Measurements from ENCODE around the gene CD82.

The CD82 gene

DNA sequence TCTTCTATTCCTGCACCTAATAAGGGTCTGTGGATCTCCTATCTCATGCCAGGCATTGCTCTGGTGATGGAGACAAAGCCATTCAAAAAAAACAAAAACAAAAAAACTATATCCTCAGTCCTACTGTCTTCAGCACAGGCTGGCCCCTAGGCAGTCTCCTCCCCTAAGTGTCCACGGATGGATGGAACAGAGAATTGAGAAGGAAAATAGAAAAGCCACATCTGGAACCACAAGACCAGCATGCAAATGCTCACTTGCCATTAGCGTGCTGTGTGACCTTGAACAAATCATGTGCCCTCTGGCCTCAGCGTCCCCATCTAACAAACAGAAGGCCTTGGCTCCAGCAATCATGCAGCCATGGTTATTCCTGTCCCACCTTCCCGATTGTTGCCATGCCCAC lies 32.7 kb upstream of the CD82 start:
- Histone ChIP-seq H4K20me1 (ENCODE audit: low read depth, low read length) (no peaks in the 10 kb centered on the region), H3K4me2 (ENCODE audit: low read depth, low read length, poor library complexity, severe bottlenecking) (no peak overlapping the region), H2AFZ (ENCODE audit: low read depth, low read length, severe bottlenecking) (no peak overlapping the region), H3K9me3 (ENCODE audit: insufficient read depth, low read length) (no peaks in the 10 kb centered on the region), H3F3A (ENCODE audit: insufficient read depth) (no peaks in the 10 kb centered on the region), H3K27me3 (ENCODE audit: low read length) (no peaks in the 10 kb centered on the region), H3K4me3 (ENCODE audit: insufficient read depth, low read length, poor library complexity, severe bottlenecking) (no peak overlapping the region), H3K27ac (ENCODE audit: low read depth, low read length) (no peak overlapping the region), H3K9me2 (replicated peaks; ENCODE audit: insufficient read depth, low read length) (no peaks in the 10 kb centered on the region), H3K36me3 (ENCODE audit: low read length) (no peaks in the 10 kb centered on the region), H3K79me2 (ENCODE audit: insufficient read depth, low read length) (no peaks in the 10 kb centered on the region), H3K9ac (ENCODE audit: low read length) (no peak overlapping the region)
- TF ChIP-seq, protein P1, sequence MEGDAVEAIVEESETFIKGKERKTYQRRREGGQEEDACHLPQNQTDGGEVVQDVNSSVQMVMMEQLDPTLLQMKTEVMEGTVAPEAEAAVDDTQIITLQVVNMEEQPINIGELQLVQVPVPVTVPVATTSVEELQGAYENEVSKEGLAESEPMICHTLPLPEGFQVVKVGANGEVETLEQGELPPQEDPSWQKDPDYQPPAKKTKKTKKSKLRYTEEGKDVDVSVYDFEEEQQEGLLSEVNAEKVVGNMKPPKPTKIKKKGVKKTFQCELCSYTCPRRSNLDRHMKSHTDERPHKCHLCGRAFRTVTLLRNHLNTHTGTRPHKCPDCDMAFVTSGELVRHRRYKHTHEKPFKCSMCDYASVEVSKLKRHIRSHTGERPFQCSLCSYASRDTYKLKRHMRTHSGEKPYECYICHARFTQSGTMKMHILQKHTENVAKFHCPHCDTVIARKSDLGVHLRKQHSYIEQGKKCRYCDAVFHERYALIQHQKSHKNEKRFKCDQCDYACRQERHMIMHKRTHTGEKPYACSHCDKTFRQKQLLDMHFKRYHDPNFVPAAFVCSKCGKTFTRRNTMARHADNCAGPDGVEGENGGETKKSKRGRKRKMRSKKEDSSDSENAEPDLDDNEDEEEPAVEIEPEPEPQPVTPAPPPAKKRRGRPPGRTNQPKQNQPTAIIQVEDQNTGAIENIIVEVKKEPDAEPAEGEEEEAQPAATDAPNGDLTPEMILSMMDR (IDR thresholded peaks at IDR 0.05; ENCODE audit: insufficient read depth, low read length, poor library complexity, severe bottlenecking), result no peak
- TF ChIP-seq EZH2phosphoT487 (conservative IDR thresholded peaks at IDR 0.05; ENCODE audit: low read length), result no peak

DNA sequence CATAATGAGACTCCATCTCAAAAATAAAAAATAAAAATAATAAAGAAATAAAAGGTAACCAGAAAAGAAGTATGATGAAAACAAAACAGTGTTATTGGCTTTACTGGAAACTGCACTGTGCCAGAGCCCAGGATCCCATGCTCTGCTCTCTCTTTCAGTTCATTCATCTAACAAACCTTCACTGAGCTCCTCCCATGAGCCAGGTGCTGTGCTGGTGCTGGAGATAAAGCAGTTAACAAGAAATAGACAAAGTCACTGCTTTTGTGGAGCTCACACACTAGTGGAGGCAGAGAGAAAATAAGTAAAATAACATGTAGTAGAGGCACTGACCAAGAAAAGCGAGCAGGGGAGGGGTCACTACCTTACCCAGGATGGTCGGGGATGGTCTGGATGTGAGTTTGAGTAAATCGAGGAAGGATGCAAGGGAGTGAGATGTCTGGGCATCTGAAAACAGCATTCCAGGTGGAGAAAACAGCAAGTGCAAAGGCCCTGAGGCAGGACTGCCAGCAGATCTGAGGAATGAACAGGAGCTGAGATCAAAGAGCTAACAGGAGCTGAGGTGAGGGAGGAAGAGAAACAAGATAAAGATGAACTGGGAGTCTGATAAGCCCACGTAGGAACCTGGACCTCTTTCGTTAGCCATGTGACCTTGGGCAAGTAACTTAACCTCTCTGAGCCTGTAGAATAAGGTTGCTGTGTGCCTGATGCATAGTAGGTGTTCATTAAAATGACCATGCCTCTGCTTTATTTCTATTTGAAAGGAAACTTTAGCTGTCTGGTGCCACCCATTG lies 31.3 kb upstream of the CD82 start:
- TF ChIP-seq EZH2phosphoT487 (conservative IDR thresholded peaks at IDR 0.05; ENCODE audit: low read length), result no peak
- TF ChIP-seq, protein P1 (IDR thresholded peaks at IDR 0.05; ENCODE audit: insufficient read depth, low read length, poor library complexity, severe bottlenecking), result no peak
- Histone ChIP-seq H3K27ac (ENCODE audit: low read depth, low read length) (no peak overlapping the region), H3K36me3 (ENCODE audit: low read length) (no peaks in the 10 kb centered on the region), H4K20me1 (ENCODE audit: low read depth, low read length) (no peaks in the 10 kb centered on the region), H3K4me2 (ENCODE audit: low read depth, low read length, poor library complexity, severe bottlenecking) (no peak overlapping the region), H3K9ac (ENCODE audit: low read length) (no peak overlapping the region), H3F3A (ENCODE audit: insufficient read depth) (no peaks in the 10 kb centered on the region), H3K4me3 (ENCODE audit: insufficient read depth, low read length, poor library complexity, severe bottlenecking) (no peak overlapping the region), H3K79me2 (ENCODE audit: insufficient read depth, low read length) (no peaks in the 10 kb centered on the region), H3K9me3 (ENCODE audit: insufficient read depth, low read length) (no peaks in the 10 kb centered on the region), H2AFZ (ENCODE audit: low read depth, low read length, severe bottlenecking) (no peak overlapping the region), H3K27me3 (ENCODE audit: low read length) (no peaks in the 10 kb centered on the region), H3K9me2 (replicated peaks; ENCODE audit: insufficient read depth, low read length) (no peaks in the 10 kb centered on the region)

DNA sequence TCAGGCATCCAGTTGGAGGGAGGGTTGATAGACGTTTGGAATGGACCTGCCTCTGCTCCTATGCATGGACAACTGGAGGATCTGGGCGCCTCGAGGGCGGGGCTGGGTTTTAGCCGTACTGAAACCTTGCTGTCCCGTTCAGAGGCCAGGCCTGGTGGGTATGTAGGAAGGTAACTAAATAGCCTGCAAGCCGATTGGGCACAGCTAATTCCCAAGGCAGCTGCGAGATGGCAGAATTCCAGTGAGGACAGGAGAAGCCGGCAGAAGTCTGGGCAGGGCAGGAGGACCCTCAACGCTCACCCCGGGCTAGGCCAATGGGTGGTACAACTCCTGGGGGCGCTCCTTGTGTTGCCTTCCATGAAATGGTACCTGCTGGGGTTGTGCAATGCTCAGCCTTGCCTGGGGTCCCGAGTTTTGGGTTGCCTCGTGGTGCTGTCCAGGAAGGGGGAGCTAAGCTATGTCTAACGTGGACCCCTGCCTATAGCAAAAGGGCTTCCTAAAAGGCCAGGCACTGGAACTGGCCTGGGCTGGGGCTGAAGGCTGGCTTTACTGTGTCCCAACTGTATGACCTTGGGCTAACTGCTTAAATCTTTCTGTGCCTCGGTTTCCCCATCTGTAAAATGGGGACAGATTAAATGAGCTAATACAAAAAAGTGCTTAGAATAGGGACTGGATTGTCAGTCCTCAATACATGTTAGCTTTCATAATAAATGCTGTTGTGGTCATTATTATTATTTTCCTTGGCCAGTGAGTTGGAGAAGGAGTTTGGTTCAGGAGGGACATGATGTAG lies 30.1 kb upstream of the CD82 start:
- Histone ChIP-seq H3K9me2 (replicated peaks; ENCODE audit: insufficient read depth, low read length) (no peaks in the 10 kb centered on the region), H3K79me2 (ENCODE audit: insufficient read depth, low read length) (no peaks in the 10 kb centered on the region), H3K9ac (ENCODE audit: low read length) (no peak overlapping the region), H3K4me3 (ENCODE audit: insufficient read depth, low read length, poor library complexity, severe bottlenecking) (no peak overlapping the region), H3F3A (ENCODE audit: insufficient read depth) (no peaks in the 10 kb centered on the region), H3K27me3 (ENCODE audit: low read length) (no peaks in the 10 kb centered on the region), H4K20me1 (ENCODE audit: low read depth, low read length) (no peaks in the 10 kb centered on the region), H3K4me2 (ENCODE audit: low read depth, low read length, poor library complexity, severe bottlenecking) (no peak overlapping the region), H3K36me3 (ENCODE audit: low read length) (no peaks in the 10 kb centered on the region), H3K9me3 (ENCODE audit: insufficient read depth, low read length) (no peaks in the 10 kb centered on the region), H2AFZ (ENCODE audit: low read depth, low read length, severe bottlenecking) (no peak overlapping the region), H3K27ac (ENCODE audit: low read depth, low read length) (no peak overlapping the region)
- TF ChIP-seq, protein P1 (IDR thresholded peaks at IDR 0.05; ENCODE audit: insufficient read depth, low read length, poor library complexity, severe bottlenecking), result no peak

Measured in SU-DHL-6 (cell line).